Erythroblast (primary cell): ENCODE data around the gene STT3B.

Source experiments
- GATA1 ChIP-seq: IDR thresholded peaks from 2 replicates; pipeline ENCODE4 v1.6.1; 2011; ENCODE audit warnings: low read depth, mild to moderate bottlenecking, control low read depth, low read length, moderate library complexity
- POLR2A ChIP-seq: IDR thresholded peaks from 2 replicates; pipeline ENCODE4 v1.6.1; 2011; ENCODE audit warnings: mild to moderate bottlenecking, low read length

DNA sequence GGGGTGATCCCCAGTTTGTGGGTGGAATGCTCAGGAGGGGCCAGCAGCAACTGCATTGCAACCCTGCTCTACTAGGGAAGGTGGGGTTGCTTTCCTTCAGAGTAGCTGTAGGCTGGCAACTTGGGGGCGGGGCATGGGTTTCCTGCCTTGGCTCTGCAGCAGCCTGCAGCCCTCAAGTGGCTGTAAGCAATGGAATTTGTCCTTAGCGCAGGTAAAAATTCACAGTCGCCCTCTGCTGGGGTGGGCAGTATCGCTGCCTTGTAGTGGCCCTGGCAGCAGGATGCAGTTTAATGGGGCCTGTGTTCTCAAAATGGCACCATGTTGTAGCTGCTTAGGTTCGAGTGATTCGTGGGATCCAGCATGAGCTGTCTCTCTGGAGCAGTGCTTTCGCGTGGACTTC, 29.8 kb downstream of the STT3B start:
- no peak for TF ChIP-seq POLR2A
- no peak for TF ChIP-seq GATA1
